Iris pigment epithelial cell (primary cell): ENCODE measurements around the gene SIGLEC9.

Source experiments
- DNase-seq: peaks from one replicate; pipeline ENCODE4 v3.0.0-alpha.2; 2011; ENCODE audit warnings: low read depth

The SIGLEC9 gene

DNA sequence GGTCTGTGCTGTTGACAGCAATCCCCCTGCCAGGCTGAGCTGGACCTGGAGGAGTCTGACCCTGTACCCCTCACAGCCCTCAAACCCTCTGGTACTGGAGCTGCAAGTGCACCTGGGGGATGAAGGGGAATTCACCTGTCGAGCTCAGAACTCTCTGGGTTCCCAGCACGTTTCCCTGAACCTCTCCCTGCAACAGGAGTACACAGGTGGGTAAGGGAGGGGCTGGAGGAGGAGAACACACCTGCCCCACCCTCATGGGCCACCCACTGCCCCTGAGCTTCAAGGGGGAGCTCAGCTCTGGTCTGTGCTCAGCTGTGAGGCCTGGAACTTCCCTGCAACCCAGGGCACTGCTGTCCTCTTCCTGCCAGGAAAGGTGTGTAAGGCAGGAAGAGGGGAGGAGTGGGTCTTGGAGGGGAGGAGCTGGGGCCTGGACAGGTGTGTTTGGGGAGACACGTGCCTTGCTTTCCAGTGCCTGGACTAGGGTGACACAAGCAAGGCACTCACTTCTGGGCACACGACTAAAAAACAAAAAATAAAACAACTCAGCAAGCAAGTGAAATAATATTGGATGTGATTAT is 21.3 kb downstream of the SIGLEC9 start:
- DNase-seq, result no peak

DNA sequence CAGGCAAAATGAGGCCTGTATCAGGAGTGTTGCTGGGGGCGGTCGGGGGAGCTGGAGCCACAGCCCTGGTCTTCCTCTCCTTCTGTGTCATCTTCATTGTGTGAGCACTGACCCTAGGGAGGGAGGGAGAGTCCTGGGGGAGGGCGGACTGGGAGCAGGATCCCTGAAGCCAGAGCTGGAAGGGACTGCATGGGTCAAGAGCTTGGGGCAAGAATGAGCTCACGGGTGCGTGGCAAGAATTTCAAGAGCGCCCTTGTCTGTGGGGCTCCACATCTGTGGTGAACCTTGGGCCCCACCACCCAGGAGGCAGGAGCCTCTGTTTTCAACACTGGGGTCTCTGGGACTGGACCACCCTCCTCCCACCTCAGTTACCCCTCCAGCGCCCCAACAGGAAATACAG is 22.0 kb downstream of the SIGLEC9 start:
- no peak for DNase-seq

DNA sequence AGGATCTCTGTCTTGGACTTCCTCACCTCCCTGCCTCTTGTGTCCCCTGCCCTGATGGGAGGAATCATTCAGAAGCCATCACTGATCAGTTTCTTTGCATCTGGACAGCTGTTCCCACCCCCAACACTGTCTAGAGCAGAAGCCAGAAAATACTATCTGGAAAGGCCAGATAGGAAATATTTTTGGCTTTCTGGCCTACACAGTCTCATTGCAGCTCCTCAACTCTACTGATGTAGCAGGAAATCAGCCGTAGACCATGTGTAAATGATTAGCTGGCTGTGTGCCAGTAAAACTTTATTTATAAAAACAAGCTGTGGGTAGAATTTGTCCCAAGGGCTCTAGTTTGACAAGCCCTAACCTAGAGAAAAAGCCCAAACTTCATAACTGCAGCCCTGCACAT is 23.0 kb downstream of the SIGLEC9 start:
- DNase-seq, result no peak

DNA sequence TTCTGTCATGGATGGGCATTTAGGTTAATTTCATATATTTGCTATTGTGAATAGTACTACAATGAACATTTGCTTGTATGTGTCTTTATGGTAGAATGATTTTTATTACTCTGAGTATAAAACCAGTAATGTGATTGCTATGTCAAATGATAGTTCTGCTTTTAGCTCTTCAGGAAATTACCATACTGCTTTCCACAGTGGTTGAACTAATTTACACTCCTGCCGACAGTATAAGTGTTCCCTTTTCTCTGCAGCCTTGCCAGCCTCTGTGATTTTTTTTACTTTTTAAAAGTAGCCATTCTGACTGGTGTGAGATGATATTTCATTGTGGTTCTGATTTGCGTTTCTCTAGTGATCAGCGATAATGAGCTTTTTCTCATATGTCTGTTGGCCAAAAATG is 23.9 kb downstream of the SIGLEC9 start:
- DNase-seq, result no peak

DNA sequence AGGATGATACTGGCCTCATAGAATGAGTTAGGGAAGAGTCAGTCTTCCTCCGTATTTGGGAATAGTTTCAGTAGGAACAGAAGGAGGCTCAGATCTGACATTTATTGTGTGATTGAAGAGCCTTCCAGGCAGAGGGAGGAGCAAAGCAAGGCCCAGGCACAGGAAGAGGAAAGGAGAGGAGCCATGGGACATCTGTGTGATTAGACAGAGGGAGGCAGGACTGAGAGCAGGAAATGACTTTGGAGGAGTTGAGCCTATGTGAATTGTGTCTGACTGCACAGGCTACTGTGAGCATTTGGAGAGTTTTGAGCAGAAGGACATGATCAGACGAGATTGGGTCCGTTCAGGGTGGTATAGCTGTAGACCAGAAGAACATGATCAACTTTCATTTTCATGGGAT is 25.9 kb downstream of the SIGLEC9 start:
- DNase-seq, result no peak

- no peak for DNase-seq
Measured at GRCh38 chr19:51156710-51157109, 32.0 kb downstream of the SIGLEC9 start.

- no peak for DNase-seq
Measured at GRCh38 chr19:51157265-51157664, 32.6 kb downstream of the SIGLEC9 start.

DNA sequence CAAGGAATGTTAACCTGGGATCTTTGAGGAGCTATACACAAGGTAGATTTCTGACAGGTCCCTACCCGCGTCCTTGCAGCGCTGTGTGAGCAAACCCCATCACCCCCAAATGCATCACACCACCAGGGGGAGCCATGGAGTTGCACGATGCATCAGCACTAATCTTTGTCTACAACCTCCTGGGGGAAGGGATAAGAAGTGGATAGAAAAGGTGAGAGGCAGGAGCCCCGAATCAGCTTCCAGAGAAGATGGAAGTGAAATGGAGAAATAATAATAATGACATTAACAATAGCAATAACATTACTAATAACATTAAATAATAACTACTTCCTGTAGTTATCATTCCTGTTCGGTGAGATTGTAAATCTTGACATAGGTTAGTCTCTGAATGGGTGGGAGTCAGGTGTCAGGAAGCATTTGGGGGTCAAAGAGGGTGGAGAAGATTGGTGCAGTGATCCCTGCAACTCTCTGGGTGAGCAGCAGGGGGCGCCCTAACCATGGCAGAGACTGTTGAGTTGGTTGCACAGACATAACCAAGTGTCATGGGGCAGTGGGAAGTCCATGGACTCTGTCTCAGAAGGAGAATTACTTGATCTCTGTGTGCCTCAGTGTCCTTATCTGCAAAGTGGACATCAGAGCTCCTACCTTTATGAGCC is 33.9 kb downstream of the SIGLEC9 start:
- peak; percentile 21 for DNase-seq

GRCh38 chr19:51159656-51160055 is 35.0 kb downstream of the SIGLEC9 start:
- no peak for DNase-seq

DNA sequence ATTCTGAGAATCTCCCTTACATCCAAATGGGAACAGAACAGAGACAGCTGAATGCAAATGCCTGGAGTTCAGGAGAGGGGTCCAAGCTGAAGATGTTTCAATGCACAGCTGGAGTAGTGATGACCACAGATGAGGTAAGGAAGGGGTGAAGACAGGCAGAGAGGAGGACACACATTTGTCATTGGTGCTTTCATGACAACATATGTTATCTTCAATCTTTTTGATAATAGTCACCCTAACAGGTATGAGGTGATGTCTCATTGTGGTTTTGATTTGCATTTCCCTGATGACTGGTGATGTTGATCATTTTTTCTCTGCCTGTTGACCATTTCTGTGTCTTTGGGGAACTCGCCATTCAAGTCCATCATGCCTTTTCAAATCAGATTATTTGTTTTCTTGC is 36.6 kb downstream of the SIGLEC9 start:
- DNase-seq, result no peak

DNA sequence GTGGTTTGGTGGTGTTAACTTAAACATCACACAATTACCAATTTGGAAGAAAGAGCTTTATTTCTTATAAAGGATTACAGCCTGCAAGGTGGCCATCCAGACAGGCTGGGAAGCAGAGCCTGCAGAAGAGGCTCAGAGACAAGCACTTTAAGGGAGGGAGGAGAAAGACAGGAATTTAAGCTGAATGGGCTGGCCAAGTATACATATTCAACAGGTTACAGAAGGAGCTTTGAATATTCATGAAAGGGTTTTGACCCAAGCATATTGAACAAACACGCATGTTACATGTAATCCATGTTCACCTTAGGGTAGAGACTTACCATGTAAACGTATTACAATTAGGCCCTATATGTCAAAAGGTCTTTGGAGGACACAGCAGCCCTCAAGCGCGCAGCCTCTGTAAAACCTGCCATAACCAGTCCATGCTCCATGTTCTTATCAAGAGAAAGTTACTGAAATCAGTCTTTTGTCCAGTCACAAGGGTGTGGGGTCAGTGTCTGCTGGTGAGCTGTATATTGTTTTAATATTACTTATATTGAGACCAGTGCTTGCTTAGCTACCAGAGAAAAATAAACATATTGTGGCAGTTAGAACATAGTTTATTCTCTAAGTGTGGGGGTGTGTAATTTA is 37.3 kb downstream of the SIGLEC9 start:
- no peak for DNase-seq

- DNase-seq, result no peak
Measured at GRCh38 chr19:51163257-51163656, 38.6 kb downstream of the SIGLEC9 start.

- no peak for DNase-seq
Measured at GRCh38 chr19:51164215-51164614, 39.5 kb downstream of the SIGLEC9 start.

GRCh38 chr19:51166846-51167490 is 42.3 kb downstream of the SIGLEC9 start:
- DNase-seq, result no peak

- DNase-seq, result no peak
Measured at GRCh38 chr19:51168564-51169282, 44.0 kb downstream of the SIGLEC9 start.

DNA sequence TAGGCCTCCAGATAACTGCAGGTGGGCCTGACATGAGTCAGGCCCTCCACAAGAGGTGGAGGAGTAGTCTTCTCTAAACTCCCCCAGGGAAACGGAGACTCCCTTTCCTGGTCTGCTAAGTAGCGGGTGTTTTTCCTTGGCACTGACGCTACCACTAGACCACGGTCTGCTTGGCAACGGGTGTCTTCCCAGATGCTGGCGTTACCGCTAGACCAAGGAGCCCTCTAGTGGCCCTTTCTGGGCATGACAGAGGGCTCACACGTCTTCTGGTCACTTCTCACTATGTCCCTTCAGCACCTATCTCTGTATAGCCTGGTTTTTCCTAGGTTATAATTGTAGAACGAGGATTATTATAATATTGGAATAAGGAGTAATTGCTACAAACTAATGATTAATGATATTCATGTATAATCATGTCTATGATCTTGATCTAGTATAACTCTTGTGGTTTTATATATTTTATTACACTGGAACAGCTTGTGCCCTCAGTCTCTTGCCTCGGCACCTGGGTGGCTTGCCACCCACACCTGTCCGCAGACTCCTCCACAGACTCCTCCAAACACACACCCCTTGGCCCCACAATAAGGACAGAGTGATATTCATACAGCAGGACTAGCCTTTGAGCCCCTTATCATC is 44.7 kb downstream of the SIGLEC9 start:
- DNase-seq, result peak; percentile 54

- DNase-seq, result no peak
Measured at GRCh38 chr19:51172223-51172622, 47.5 kb downstream of the SIGLEC9 start.

DNA sequence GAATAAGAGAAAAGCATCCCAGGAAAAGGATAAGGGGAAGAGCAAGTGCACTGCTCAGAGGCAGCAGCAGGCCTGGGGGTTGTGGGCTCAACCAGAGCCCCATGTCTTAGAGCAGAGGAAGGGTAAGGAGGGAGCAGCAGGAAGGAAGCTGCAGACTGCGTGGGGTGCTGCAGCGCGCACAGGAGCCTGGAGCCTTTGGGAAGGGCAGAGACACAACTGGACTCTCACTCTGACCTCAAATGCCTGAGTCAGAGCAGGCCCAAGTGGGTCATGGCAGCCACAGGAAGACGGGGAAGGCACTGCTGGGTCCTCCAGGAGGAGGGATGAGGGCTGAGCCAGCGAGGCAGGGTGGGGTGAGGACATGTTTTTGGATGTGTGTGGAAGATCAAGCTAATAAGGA is 49.0 kb downstream of the SIGLEC9 start:
- DNase-seq, result no peak

- DNase-seq, result no peak
Measured at GRCh38 chr19:51179256-51179655, 54.5 kb downstream of the SIGLEC9 start.
